VCaP (cell line): ENCODE measurements around the gene TOR1A.

ENCODE experiments used
- H3K27ac ChIP-seq: fragments of 450-650 bp; 2 replicates; pipeline ENCODE4 v1.5.1; 2017
- CTCF ChIP-seq: fragments of 450-650 bp; conservative IDR thresholded peaks from 2 replicates; pipeline ENCODE4 v1.5.1; 2017; ENCODE audit warnings: mild to moderate bottlenecking, moderate library complexity

Gene TOR1A

GRCh38 chr9:129849901-129850300, 26.0 kb upstream of the TOR1A start:
- TF ChIP-seq CTCF, result no peak
- peak overlapping the region; percentile 55; the same call in 1 of the 2 replicates for H3K27ac ChIP-seq

- H3K27ac ChIP-seq, result no peak overlapping the region
- TF ChIP-seq CTCF, result no peak
Measured at GRCh38 chr9:129848712-129849441, 24.9 kb upstream of the TOR1A start.

GRCh38 chr9:129845373-129845772, 21.4 kb upstream of the TOR1A start:
- no peak for TF ChIP-seq CTCF
- no peak overlapping the region for H3K27ac ChIP-seq

- H3K27ac ChIP-seq, result peak overlapping the region; percentile 53
- TF ChIP-seq CTCF, result no peak; the same call in 1 of the 2 replicates
Measured at GRCh38 chr9:129841071-129841470, 17.1 kb upstream of the TOR1A start.

- peak overlapping the region; percentile 53 for H3K27ac ChIP-seq
- no peak for TF ChIP-seq CTCF
Measured at GRCh38 chr9:129840034-129840433, 16.1 kb upstream of the TOR1A start.

GRCh38 chr9:129839324-129840023, 15.5 kb upstream of the TOR1A start:
- no peak for TF ChIP-seq CTCF
- peak overlapping the region; percentile 53 for H3K27ac ChIP-seq

GRCh38 chr9:129838707-129839259, 14.8 kb upstream of the TOR1A start:
- H3K27ac ChIP-seq, result peak overlapping the region; percentile 53
- TF ChIP-seq CTCF, result no peak
